Dermis blood vessel endothelial cell (primary cell): ENCODE data around the gene RHBDD1. TPM values are rescaled to one million over a fixed set of nuclear protein-coding genes. Genes with fewer than 3 reads are reported as not detected.

ENCODE experiments used
- DNase-seq: peaks from one replicate; pipeline ENCODE4 v3.0.0; 2010
- total RNA-seq: library from RNA; depleted of rRNA; stranded (reverse); fragments of >200 nt; gene quantifications from 2 replicates; pipeline ENCODE4 v1.2.3, GENCODE V29; 2014

Gene RHBDD1
- total RNA-seq, 1 donor from 2014 or later: 14.3 TPM

- DNase-seq: no peak
These were observed 202.8 kb downstream of the RHBDD1 start for GRCh38 chr2:227038550-227039189.

GRCh38 chr2:227043981-227044380 is 208.1 kb downstream of the RHBDD1 start:
- no peak for DNase-seq

Other genes with a start within 250 kb of the RHBDD1 start
- gene IRS1, start 36.2 kb upstream of the RHBDD1 start, total RNA-seq: 0.17 and 0.23 TPM in 2 replicates